MV-4-11 (cell line): ENCODE results near the gene SIRPG.

ENCODE experiments used
- DNase-seq: peaks from one replicate; lab custom pipeline; 2025; lab: John Stamatoyannopoulos, UW

Gene SIRPG

DNA sequence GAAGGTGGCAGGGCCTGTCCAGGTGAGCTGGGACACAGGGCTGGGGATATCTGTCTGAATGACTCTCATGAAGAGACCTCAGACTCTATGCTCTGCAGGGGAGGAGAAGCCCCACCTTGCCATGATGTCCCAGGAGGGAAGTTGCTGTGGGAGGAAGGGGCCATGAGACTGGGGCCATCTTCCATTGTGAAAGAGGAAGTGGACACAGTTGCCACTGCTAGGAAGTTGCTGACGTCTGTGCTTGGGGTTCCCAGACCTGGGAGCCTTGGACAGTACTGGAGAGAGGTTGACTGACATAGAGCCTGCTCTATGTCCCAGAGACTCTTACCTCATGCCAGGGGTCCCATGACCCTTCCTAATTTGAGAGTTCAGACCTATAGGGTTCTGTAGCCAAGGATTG lies 62.2 kb downstream of the SIRPG start:
- DNase-seq: no peak

DNA sequence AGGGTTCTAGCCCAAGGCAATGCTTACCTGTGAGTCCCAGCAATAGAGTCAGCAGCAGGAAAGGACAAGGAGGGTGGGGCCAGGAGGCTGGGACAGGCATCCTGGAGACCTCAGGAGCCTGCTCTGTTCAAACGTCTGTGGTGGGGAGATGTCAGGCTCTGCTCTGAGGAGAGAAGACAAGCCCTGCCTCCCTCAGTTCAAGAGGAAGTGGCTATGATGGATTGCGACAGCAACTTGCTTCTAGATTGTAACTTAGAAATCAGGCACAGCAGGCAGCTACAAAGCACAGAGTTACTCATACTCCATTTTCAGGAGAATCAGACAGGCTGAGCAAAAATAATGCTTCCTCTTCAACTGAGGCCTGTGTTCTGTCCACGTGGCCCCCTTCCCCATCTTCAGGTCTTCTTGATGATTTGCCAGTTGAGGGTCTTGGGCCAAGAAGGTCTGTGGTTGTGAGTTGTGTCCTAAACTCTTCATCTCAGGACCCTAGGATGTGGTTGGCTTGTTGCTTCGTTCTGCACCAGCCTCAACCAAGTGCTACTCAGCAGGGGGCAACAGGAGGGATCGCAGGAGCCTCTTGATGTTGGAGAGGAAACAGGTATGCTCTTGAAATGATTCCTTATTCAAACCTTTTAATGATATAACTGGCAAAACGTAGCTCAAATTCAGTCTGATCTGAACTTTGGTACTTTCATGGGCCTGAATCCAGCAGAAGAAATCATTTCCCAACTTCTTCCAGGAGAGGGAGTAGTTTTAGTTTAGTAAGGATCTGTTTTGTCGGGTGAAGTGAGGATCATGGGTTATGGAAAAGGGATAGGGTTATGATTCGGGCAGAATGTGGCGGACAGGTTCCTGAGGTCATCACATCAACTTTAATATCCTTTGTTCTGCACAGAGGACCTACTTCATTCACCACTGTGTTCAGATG lies 68.8 kb downstream of the SIRPG start:
- no peak for DNase-seq

DNA sequence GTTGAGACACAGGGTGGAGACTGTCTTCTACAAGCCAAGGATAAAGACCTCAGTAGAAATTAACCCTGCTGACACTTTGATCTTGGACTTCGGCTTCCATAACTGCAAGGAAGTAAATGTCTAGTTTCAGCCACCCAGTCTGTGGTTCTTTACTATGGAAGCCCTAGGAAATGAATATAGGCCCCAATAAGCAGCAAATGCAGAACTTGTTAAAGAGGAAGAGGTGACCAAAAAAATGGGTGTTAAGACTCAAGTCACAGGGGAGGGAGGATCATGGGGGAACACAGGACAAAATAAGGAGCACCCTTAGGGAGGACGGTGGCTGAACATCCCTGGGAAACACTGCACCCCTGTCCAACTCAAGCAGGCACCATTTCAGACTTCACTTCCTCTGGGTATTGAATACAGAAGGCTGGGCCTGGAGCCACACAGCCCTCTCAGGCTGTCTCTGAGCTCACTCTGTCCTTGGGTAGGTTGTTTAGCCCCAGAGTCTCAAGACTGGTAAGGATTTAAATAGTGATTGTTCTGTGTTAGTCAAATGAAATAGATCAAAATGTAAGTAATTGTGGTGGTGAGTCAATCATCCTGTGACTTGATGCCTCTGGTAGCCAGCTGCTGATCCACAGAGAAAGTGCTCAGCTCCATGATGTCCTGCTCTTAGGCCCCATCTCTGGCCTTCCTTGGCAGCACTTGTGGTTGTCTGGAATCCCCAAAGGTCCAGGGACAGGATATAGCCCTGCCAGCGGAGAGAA lies 69.6 kb downstream of the SIRPG start:
- no peak for DNase-seq

DNA sequence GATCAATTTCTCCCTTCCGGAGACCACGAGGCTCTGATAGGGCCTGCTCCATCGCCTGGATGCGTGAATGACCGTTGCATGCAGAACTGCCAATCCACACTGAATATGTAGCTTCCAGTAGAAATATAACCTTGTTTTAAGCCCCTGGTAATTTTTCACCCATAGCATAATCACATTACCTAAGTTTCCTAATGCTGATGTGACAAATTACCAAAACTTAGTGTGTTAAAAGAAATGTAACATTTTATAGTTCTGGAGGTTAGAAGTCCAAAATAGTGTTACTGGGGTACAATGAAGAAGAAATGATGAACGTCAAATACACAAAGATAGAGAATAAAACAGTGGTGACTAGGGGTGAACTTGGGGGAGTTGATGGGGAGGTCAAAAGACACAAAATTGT lies 78.1 kb downstream of the SIRPG start:
- DNase-seq: no peak
